MM.1S (cell line): ENCODE data around the gene SLCO2B1.

ENCODE experiments used
- DNase-seq: peaks from one replicate; pipeline ENCODE4 v3.0.0-alpha.2; 2015
- H2AFZ ChIP-seq: fragments of 300-600 bp; sonication (generic); 2 replicates; pipeline ENCODE4 v1.6.0; 2016; ENCODE audit warnings: antibody characterized with exemption, low read length
- H3F3A ChIP-seq: fragments of 300-600 bp; sonication (generic); 2 replicates; pipeline ENCODE4 v1.6.1; 2016; ENCODE audit warnings: mild to moderate bottlenecking, antibody characterized with exemption, low read length, moderate library complexity, mixed read lengths; ENCODE audit not compliant: insufficient read depth
- H3K27ac ChIP-seq: fragments of 300-600 bp; sonication (generic); 2 replicates; pipeline ENCODE4 v1.5.1; 2016; ENCODE audit warnings: mild to moderate bottlenecking, low read length
- H3K27me3 ChIP-seq: fragments of 300-600 bp; sonication (generic); replicated peaks from 2 replicates; pipeline ENCODE4 v1.6.0; 2016; ENCODE audit warnings: low read length; ENCODE audit not compliant: insufficient read depth
- H3K36me3 ChIP-seq: fragments of 300-600 bp; sonication (generic); replicated peaks from 2 replicates; pipeline ENCODE4 v1.6.1; 2016; ENCODE audit warnings: mild to moderate bottlenecking, low read length, mixed read lengths; ENCODE audit not compliant: insufficient read depth
- H3K4me1 ChIP-seq: fragments of 300-600 bp; sonication (generic); 2 replicates; pipeline ENCODE4 v1.6.1; 2016; ENCODE audit warnings: low read length, mixed read lengths
- H3K4me2 ChIP-seq: fragments of 300-600 bp; sonication (generic); 2 replicates; pipeline ENCODE4 v1.6.0; 2016; ENCODE audit warnings: low read depth, low read length
- H3K4me3 ChIP-seq: fragments of 300-600 bp; sonication (generic); 2 replicates; pipeline ENCODE4 v1.5.1; 2016; ENCODE audit warnings: low read length, mixed read lengths
- H3K79me2 ChIP-seq: fragments of 300-600 bp; sonication (generic); 2 replicates; pipeline ENCODE4 v1.6.1; 2016; ENCODE audit warnings: mixed run types, low read length, mixed read lengths
- H3K9ac ChIP-seq: fragments of 300-600 bp; sonication (generic); 2 replicates; pipeline ENCODE4 v1.6.1; 2016; ENCODE audit warnings: low read length, mixed read lengths
- H3K9me2 ChIP-seq: fragments of 300-600 bp; sonication (generic); replicated peaks from 2 replicates; pipeline ENCODE4 v1.6.1; 2016; ENCODE audit warnings: mild to moderate bottlenecking, low read length, mixed read lengths; ENCODE audit not compliant: insufficient read depth
- H3K9me3 ChIP-seq: fragments of 300-600 bp; sonication (generic); replicated peaks from 2 replicates; pipeline ENCODE4 v1.6.1; 2016; ENCODE audit warnings: mild to moderate bottlenecking, low read length, mixed read lengths; ENCODE audit not compliant: insufficient read depth
- H4K20me1 ChIP-seq: fragments of 300-600 bp; sonication (generic); 2 replicates; pipeline ENCODE4 v1.6.1; 2016; ENCODE audit warnings: mild to moderate bottlenecking, low read length, moderate library complexity, mixed read lengths; ENCODE audit not compliant: insufficient read depth
- CTCF ChIP-seq: fragments of 300-600 bp; sonication (generic); IDR thresholded peaks from 2 replicates; pipeline ENCODE4 v1.5.1; 2016; ENCODE audit warnings: antibody characterized with exemption, low read length, mixed read lengths
- EZH2 ChIP-seq: fragments of 300-600 bp; sonication (generic); optimal IDR thresholded peaks from 2 replicates; pipeline ENCODE3; 2017; ENCODE audit warnings: low read depth, mild to moderate bottlenecking, antibody characterized with exemption, low read length, mixed read lengths
- EZH2phosphoT487 ChIP-seq: fragments of 300-600 bp; sonication (generic); IDR thresholded peaks from 2 replicates; pipeline ENCODE4 v1.6.1; 2018; ENCODE audit warnings: antibody characterized with exemption, low read length

Gene SLCO2B1

GRCh38 chr11:75146711-75147110 lies 4.2 kb upstream of the SLCO2B1 start:
- no peak for TF ChIP-seq CTCF
- TF ChIP-seq EZH2: no peak
- TF ChIP-seq EZH2phosphoT487: no peak

GRCh38 chr11:75147191-75147874 lies 3.6 kb upstream of the SLCO2B1 start:
- Histone ChIP-seq H4K20me1 (no peaks in the 10 kb centered on the region), H3K4me3 (no peak overlapping the region), H3K4me2 (no peak overlapping the region), H3K9me2 (no peaks in the 10 kb centered on the region), H3K36me3 (no peaks in the 10 kb centered on the region), H3K4me1 (peaks cover 17% of the 10 kb centered on the region), H3K27me3 (no peaks in the 10 kb centered on the region), H3K27ac (no peak overlapping the region), H3K79me2 (no peaks in the 10 kb centered on the region), H3F3A (peaks cover 5% of the 10 kb centered on the region), H2AFZ (no peak overlapping the region), H3K9me3 (no peaks in the 10 kb centered on the region), H3K9ac (no peak overlapping the region)
- TF ChIP-seq EZH2phosphoT487: no peak
- no peak for TF ChIP-seq CTCF
- no peak for TF ChIP-seq EZH2
- no peak for DNase-seq

More at GRCh38 chr11:75146711-75147110, 4.2 kb upstream of the SLCO2B1 start:
- Histone ChIP-seq H4K20me1 (no peaks in the 10 kb centered on the region), H3K9me2 (no peaks in the 10 kb centered on the region), H3K9me3 (no peaks in the 10 kb centered on the region), H3K79me2 (no peaks in the 10 kb centered on the region), H3F3A (peaks cover 5% of the 10 kb centered on the region), H3K4me1 (peaks cover 17% of the 10 kb centered on the region), H3K4me3 (no peak overlapping the region), H3K9ac (no peak overlapping the region), H3K4me2 (no peak overlapping the region), H3K27me3 (no peaks in the 10 kb centered on the region), H2AFZ (no peak overlapping the region), H3K36me3 (no peaks in the 10 kb centered on the region), H3K27ac (no peak overlapping the region)
- DNase-seq: no peak

- no peak for DNase-seq
- Histone ChIP-seq H3K79me2 (no peaks in the 10 kb centered on the region), H3K9ac (no peak overlapping the region), H3K27ac (no peak overlapping the region), H3K27me3 (no peaks in the 10 kb centered on the region), H3K36me3 (no peaks in the 10 kb centered on the region), H3K4me1 (peaks cover 13% of the 10 kb centered on the region), H3K9me3 (no peaks in the 10 kb centered on the region), H3K4me3 (no peak overlapping the region), H4K20me1 (no peaks in the 10 kb centered on the region), H3K4me2 (no peak overlapping the region), H3F3A (peaks cover 5% of the 10 kb centered on the region), H3K9me2 (no peaks in the 10 kb centered on the region), H2AFZ (no peak overlapping the region)
- TF ChIP-seq CTCF: no peak
- no peak for TF ChIP-seq EZH2
- no peak for TF ChIP-seq EZH2phosphoT487
Measured at GRCh38 chr11:75147875-75148263, 3.0 kb upstream of the SLCO2B1 start.
